HCT116 (cell line): Measurements from ENCODE around the gene CALML6. TPM values are rescaled to one million over a fixed set of nuclear protein-coding genes. Genes with fewer than 3 reads are reported as not detected.

ENCODE experiments used
- ATAC-seq: fragments of 200-7000 bp; cut with Tn5 transposase; 2 replicates; pipeline ENCODE4 v1.9.1; 2020; ENCODE audit warnings: mild to moderate bottlenecking, moderate library complexity
- BruUV-seq: library from RNA; stranded (reverse); fragments of 400-500 nt; replicated peaks from 2 replicates; lab custom pipeline; 2021; lab: Mats Ljungman, UMichigan
- CTCF ChIA-PET: fragments of 300-600 bp; sonication (Branson Sonifier 250); formaldehyde crosslinking; loops from one replicate; lab custom pipeline; 2021; ENCODE audit warnings: antibody characterized with exemption; lab: Charles Lee
- POLR2A ChIA-PET: fragments of 300-600, 350-600 bp; sonication (Branson Sonifier 250); formaldehyde crosslinking; loops from one replicate; lab custom pipeline; 2021; ENCODE audit warnings: antibody characterized with exemption; lab: Charles Lee
- RAD21 ChIA-PET, 2 experiments: fragments of 300-600 bp; sonication (Branson Sonifier 250); formaldehyde crosslinking; loops; one replicate each; lab custom pipeline; 2023; ENCODE audit warnings: low total read pairs in 2 of 2; ENCODE audit not compliant: uncharacterized antibody in 2 of 2, unreplicated experiment in 2 of 2, low non-redundant PET in 1 of 2; lab: Charles Lee
- DNase-seq: peaks from one replicate; pipeline ENCODE4 v3.0.0-alpha.2; 2010; ENCODE audit warnings: low read depth, low spot score
- H2AFZ ChIP-seq: fragments of 200-600 bp; shearing (Covaris generic), sonication (generic); 2 replicates; pipeline ENCODE4 v1.6.1; 2017; ENCODE audit warnings: low read depth, mixed run types, mixed read lengths, antibody characterized with exemption, low read length; ENCODE audit not compliant: poor library complexity, severe bottlenecking
- H3K27ac ChIP-seq: 2 replicates; pipeline ENCODE4 v1.5.1; 2012; ENCODE audit warnings: low read depth, low read length
- H3K27me3 ChIP-seq: fragments of 200-600 bp; sonication (generic); 2 replicates; pipeline ENCODE4 v1.6.1; 2016; ENCODE audit warnings: mixed run types, low read length, mixed read lengths; ENCODE audit not compliant: insufficient read depth
- H3K36me3 ChIP-seq, 2 experiments: fragments of 200-500 bp in 1 of 2; fragments of 200-600 bp in 1 of 2; sonication (Bioruptor generic) in 1 of 2; sonication (generic) in 1 of 2; 2 replicates each; pipeline versions ENCODE4 v1.5.1 to v1.6.1; 2014 to 2016; ENCODE audit warnings: low read length in 2 of 2, inconsistent platforms in 1 of 2, mixed read lengths in 1 of 2, mixed run types in 1 of 2; ENCODE audit not compliant: insufficient read depth in 2 of 2, control insufficient read depth in 1 of 2
- H3K4me1 ChIP-seq, 2 experiments: fragments of 200-600 bp in 1 of 2; sonication (generic) in 1 of 2; 2 replicates each; pipeline versions ENCODE4 v1.5.1 to v1.6.1; 2012 to 2017; ENCODE audit warnings: low read length in 2 of 2, inconsistent platforms in 1 of 2, mild to moderate bottlenecking in 1 of 2, mixed read lengths in 1 of 2, mixed run types in 1 of 2, moderate library complexity in 1 of 2; ENCODE audit not compliant: insufficient read depth in 2 of 2, control insufficient read depth in 1 of 2
- H3K4me2 ChIP-seq: fragments of 200-600 bp; sonication (generic); 2 replicates; pipeline ENCODE4 v1.6.1; 2017; ENCODE audit warnings: mixed run types, low read length, mixed read lengths
- H3K4me3 ChIP-seq, 2 experiments: fragments of 200-600 bp in 1 of 2; sonication (generic) in 1 of 2; replicated peaks in 1 of 2; 2 replicates each; pipeline ENCODE4 v1.5.1; 2011 to 2016; ENCODE audit warnings: low read length in 2 of 2, control low read depth in 1 of 2, low read depth in 1 of 2, mild to moderate bottlenecking in 1 of 2, mixed read lengths in 1 of 2, mixed run types in 1 of 2
- H3K79me2 ChIP-seq: fragments of 200-600 bp; sonication (generic); 2 replicates; pipeline ENCODE4 v1.6.1; 2017; ENCODE audit warnings: mild to moderate bottlenecking, mixed run types, low read length, moderate library complexity, mixed read lengths; ENCODE audit not compliant: insufficient read depth
- H3K9ac ChIP-seq: fragments of 200-600 bp; sonication (generic); 2 replicates; pipeline ENCODE4 v1.6.1; 2016; ENCODE audit warnings: low read length, mixed read lengths
- H3K9me2 ChIP-seq: fragments of 200-600 bp; sonication (generic), shearing (Covaris generic); 2 replicates; pipeline ENCODE4 v1.6.1; 2017; ENCODE audit warnings: mixed run types, mild to moderate bottlenecking, moderate library complexity; ENCODE audit not compliant: insufficient read depth
- H3K9me3 ChIP-seq, 2 experiments: fragments of 200-500 bp in 1 of 2; fragments of 200-600 bp in 1 of 2; sonication (Bioruptor generic) in 1 of 2; sonication (generic) in 1 of 2; 2 replicates each; pipeline ENCODE4 v1.6.1; 2014 to 2017; ENCODE audit warnings: low read length in 2 of 2, mixed read lengths in 2 of 2, inconsistent platforms in 1 of 2, low read depth in 1 of 2, mild to moderate bottlenecking in 1 of 2, mixed run types in 1 of 2, moderate library complexity in 1 of 2; ENCODE audit not compliant: control insufficient read depth in 1 of 2, insufficient read depth in 1 of 2
- H4K20me1 ChIP-seq: fragments of 200-600 bp; sonication (generic), shearing (Covaris generic); 2 replicates; pipeline ENCODE4 v1.6.1; 2017; ENCODE audit warnings: mixed run types, mild to moderate bottlenecking, moderate library complexity; ENCODE audit not compliant: insufficient read depth
- CTCF ChIP-seq, 3 experiments: fragments of 200-600 bp in 1 of 3; sonication (generic) in 1 of 3; IDR thresholded peaks in 2 of 3; conservative IDR thresholded peaks in 1 of 3; 2 replicates each; pipeline ENCODE4 v1.5.1; 2012 to 2017; ENCODE audit warnings: low read depth in 2 of 3, low read length in 2 of 3, antibody characterized with exemption in 1 of 3, borderline replicate concordance in 1 of 3, control low read depth in 1 of 3, mild to moderate bottlenecking in 1 of 3, mixed read lengths in 1 of 3, mixed run types in 1 of 3, moderate library complexity in 1 of 3; ENCODE audit not compliant: insufficient read depth in 1 of 3
- EGR1 ChIP-seq: IDR thresholded peaks from 2 replicates; pipeline ENCODE4 v1.6.1; 2012; ENCODE audit warnings: low read depth
- JUND ChIP-seq: IDR thresholded peaks from 2 replicates; pipeline ENCODE4 v1.6.1; 2012
- POLR2A ChIP-seq: IDR thresholded peaks from 2 replicates; pipeline ENCODE4 v1.7.0; 2011; ENCODE audit warnings: borderline replicate concordance; ENCODE audit not compliant: insufficient read depth, insufficient read length; ENCODE audit errors: extremely low read depth
- SIN3A ChIP-seq: IDR thresholded peaks from 2 replicates; pipeline ENCODE4 v1.6.1; 2012; ENCODE audit warnings: low read depth
- SRF ChIP-seq: IDR thresholded peaks from 2 replicates; pipeline ENCODE4 v1.6.1; 2012; ENCODE audit warnings: low read depth
- TCF7L2 ChIP-seq: IDR thresholded peaks from 2 replicates; pipeline ENCODE4 v1.7.0; 2011; ENCODE audit warnings: borderline replicate concordance, inconsistent platforms; ENCODE audit not compliant: insufficient read depth, insufficient read length; ENCODE audit errors: extremely low read depth
- ZBTB33 ChIP-seq: IDR thresholded peaks from 2 replicates; pipeline ENCODE4 v1.6.1; 2011; ENCODE audit warnings: mild to moderate bottlenecking, low read length, moderate library complexity; ENCODE audit not compliant: insufficient replicate concordance; ENCODE audit errors: extremely low read depth
- intact Hi-C: fragments of 100-400 bp; cut with micrococcal nuclease; formaldehyde crosslinking; loops from 2 replicates; pipeline ENCODE4 v1.10.0; 2022
- total RNA-seq: library from RNA; stranded (reverse); gene quantifications from one replicate; pipeline ENCODE4 v1.2.1, GENCODE V29; 2021; ENCODE audit not compliant: unreplicated experiment
- TF ChIP-seq, protein P1 (sequence below): IDR thresholded peaks from 2 replicates; pipeline ENCODE4 v1.6.1; 2012

Gene CALML6
- total RNA-seq, 1 experiment from 2014 or later = 2.3 TPM

- peak overlapping the region; percentile 71 for H3K9ac ChIP-seq
- no TSS peak for BruUV-seq
- H3K4me3 ChIP-seq = peak overlapping the region; percentile 48 to 63
- peaks cover 19 to 36% of the 10 kb centered on the region in 2 experiments for H3K4me1 ChIP-seq
- H3K27ac ChIP-seq = peak overlapping the region; percentile 80
- no peak for ATAC-seq
- ChIA-PET RAD21 (no interaction called here), CTCF (interaction anchor here (2.3 to 3.0 kb wide), 2 partner anchors 34 to 135 kb away, joined by 6 to 31 read pairs; no protein-coding TSS in a partner anchor)
- no peak for TF ChIP-seq EGR1
- TF ChIP-seq, protein P1, sequence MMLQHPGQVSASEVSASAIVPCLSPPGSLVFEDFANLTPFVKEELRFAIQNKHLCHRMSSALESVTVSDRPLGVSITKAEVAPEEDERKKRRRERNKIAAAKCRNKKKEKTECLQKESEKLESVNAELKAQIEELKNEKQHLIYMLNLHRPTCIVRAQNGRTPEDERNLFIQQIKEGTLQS = no peak
- no peak for TF ChIP-seq SIN3A
- no peak for TF ChIP-seq POLR2A
- no peak for TF ChIP-seq TCF7L2
- no peak for TF ChIP-seq CTCF (IDR thresholded peaks at IDR 0.05 in 2 of 3, conservative IDR thresholded peaks at IDR 0.05 in 1 of 3; ENCODE audit: borderline replicate concordance in 1 of 3, insufficient read depth in 1 of 3, low read depth in 2 of 3, low read length in 2 of 3)
- TF ChIP-seq JUND = no peak
- no peak for TF ChIP-seq SRF
- no peak for TF ChIP-seq ZBTB33
- TF ChIP-seq, all 23 proteins: peak for 0
- Histone ChIP-seq H4K20me1 (no peaks in the 10 kb centered on the region), H3K4me2 (peak overlapping the region; percentile 88), H3K36me3 (no peaks in the 10 kb centered on the region), H3K27me3 (no peaks in the 10 kb centered on the region), H3K79me2 (no peaks in the 10 kb centered on the region), H3K9me2 (no peaks in the 10 kb centered on the region), H3K9me3 (no peaks in the 10 kb centered on the region), H2AFZ (no peak overlapping the region)
- intact Hi-C loops = no loop called here
- DNase-seq = no peak
- POLR2A ChIA-PET = no interaction called here
Measured at GRCh38 chr1:1910033-1910465, 5.0 kb upstream of the CALML6 start.
